Measurements from ENCODE around the gene XPNPEP1. TPM values are rescaled to one million over a fixed set of nuclear protein-coding genes. Genes with fewer than 3 reads are reported as not detected.
A peak's percentile ranks its signal among the peaks of the same experiment; 100 is the strongest.

Gene XPNPEP1
- total RNA-seq, 1 donor from 2014 or later, result 79.4 TPM

DNA sequence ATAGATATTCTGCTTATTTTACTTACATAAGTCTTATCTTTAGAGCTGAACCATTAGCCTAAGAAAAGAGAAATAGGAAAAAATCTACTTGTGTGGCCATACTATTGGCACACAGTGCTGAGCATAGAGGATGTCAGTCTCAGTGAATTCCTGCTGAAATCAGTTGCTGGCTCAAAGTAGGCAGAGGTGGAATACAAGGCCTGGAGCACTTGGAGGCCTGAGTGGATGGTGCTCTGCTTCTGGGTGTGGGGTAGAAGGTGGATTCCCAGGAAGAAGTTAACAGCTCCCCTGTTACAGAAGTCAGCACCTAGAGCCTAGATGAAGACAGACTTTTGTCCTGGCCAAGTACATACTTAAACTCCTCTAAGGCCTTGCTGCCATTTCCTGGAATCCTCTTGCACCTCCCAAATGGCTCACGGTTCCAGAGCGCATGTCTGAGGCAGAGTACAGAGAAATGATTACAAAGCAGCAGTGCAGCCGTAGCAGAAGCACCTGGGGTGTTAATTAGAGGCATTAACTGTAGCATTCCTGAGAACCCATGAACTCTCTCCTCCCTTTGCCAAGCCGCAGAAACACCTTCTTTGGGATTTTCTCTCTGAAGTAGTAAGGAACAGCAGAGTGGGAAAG is 18.0 kb upstream of the XPNPEP1 start:
- Mint-ChIP-seq H3K4me3 (ENCODE audit: low read depth) (no peak overlapping the region), H3K36me3 (ENCODE audit: low read depth) (no peaks in the 10 kb centered on the region), H3K27ac (no peak overlapping the region), H3K4me1 (ENCODE audit: low read depth) (peaks cover 2% of the 10 kb centered on the region), H3K9me3 (no peaks in the 10 kb centered on the region), H3K27me3 (ENCODE audit: low read depth) (peaks cover 13% of the 10 kb centered on the region)
- intact Hi-C loops (cut with micrococcal nuclease), result no loop called here
- DNase-seq (ENCODE audit: low spot score), result no peak

DNA sequence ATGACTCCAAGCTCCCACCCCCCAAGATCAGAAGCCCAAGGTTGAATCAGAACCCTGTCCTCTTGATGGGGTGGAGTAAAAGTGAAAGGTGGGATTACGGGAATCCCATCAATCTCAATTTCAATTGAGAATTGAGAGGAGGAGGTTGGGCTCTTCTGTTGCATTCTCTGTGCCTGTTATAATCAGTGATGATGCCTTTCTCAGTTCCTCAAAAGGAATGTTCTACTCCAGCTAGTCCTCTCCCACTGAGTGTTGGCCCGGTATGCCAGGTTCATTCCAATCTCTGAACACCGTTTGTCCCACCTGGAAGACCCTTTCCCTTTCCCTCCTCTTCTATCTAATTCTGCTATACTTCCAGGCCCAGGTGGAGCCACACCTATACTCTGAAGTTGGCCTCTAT is 17.2 kb upstream of the XPNPEP1 start:
- no peak overlapping the region for H3K4me3 Mint-ChIP-seq (ENCODE audit: low read depth)
- H3K36me3 Mint-ChIP-seq (ENCODE audit: low read depth), result no peaks in the 10 kb centered on the region
- DNase-seq (ENCODE audit: low spot score), result no peak
- no peaks in the 10 kb centered on the region for H3K9me3 Mint-ChIP-seq
- intact Hi-C loops (cut with micrococcal nuclease), result no loop called here
- H3K27me3 Mint-ChIP-seq (ENCODE audit: low read depth), result peaks cover 10% of the 10 kb centered on the region
- H3K4me1 Mint-ChIP-seq (ENCODE audit: low read depth), result peaks cover 1% of the 10 kb centered on the region
- H3K27ac Mint-ChIP-seq, result no peak overlapping the region

DNA sequence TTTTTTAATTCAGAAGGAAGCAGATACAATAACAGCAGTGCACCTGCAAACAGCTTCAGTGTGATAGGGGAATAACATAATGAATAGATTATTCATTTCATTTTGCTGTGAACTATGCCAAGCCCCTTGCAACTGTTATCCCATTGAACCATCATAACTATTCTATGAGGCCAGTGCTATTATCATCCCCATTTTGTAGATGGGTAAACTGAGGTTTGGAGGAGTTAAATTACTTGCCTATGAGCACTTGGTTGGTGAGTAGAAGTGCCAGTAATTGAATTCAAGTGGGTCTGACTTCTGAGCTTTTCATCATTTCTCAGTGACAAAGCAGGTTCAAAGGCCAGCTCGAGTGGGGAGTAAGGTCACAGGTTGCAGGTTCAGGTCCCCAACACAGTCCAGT is 16.8 kb upstream of the XPNPEP1 start:
- Mint-ChIP-seq H3K9me3 (no peaks in the 10 kb centered on the region), H3K36me3 (ENCODE audit: low read depth) (no peaks in the 10 kb centered on the region), H3K4me3 (ENCODE audit: low read depth) (no peak overlapping the region), H3K27me3 (ENCODE audit: low read depth) (peaks cover 8% of the 10 kb centered on the region), H3K4me1 (ENCODE audit: low read depth) (peaks cover 5% of the 10 kb centered on the region), H3K27ac (no peak overlapping the region)
- intact Hi-C loops (cut with micrococcal nuclease), result no loop called here
- no peak for DNase-seq (ENCODE audit: low spot score)

DNA sequence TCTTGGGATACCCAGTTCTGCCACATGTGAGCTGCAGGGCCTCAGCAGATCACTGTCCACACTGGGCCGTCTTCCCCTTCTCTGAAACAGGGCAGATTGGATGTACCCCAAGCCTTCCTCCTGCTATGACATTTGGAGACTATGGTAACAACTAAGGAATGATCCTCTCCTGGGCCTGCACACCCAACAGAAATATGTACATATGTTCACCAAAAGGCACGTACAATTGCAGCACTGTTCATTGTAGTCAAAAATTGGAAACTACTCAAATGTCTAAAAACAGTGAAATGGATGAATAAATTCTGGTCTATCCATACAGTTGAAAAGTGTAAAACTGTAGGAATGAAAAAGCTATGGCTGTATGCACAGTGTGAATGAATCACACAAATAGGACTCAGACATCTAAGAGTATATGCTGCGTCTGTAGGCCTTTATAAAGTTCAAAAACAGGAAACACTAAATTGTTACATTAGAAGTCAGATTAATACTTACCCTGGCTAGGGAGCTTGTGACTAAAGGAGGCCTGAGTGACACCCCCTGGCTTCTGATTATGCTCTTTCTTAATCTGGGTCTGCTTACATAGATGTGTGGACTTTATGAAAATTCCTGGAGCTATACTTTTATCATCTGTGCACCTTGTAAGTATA is 16.1 kb upstream of the XPNPEP1 start:
- Mint-ChIP-seq H3K9me3 (no peaks in the 10 kb centered on the region), H3K4me3 (ENCODE audit: low read depth) (no peak overlapping the region), H3K27ac (no peak overlapping the region), H3K36me3 (ENCODE audit: low read depth) (no peaks in the 10 kb centered on the region), H3K4me1 (ENCODE audit: low read depth) (peaks cover 12% of the 10 kb centered on the region), H3K27me3 (ENCODE audit: low read depth) (peaks cover 7% of the 10 kb centered on the region)
- no peak for DNase-seq (ENCODE audit: low spot score)
- intact Hi-C loops (cut with micrococcal nuclease), result no loop called here

DNA sequence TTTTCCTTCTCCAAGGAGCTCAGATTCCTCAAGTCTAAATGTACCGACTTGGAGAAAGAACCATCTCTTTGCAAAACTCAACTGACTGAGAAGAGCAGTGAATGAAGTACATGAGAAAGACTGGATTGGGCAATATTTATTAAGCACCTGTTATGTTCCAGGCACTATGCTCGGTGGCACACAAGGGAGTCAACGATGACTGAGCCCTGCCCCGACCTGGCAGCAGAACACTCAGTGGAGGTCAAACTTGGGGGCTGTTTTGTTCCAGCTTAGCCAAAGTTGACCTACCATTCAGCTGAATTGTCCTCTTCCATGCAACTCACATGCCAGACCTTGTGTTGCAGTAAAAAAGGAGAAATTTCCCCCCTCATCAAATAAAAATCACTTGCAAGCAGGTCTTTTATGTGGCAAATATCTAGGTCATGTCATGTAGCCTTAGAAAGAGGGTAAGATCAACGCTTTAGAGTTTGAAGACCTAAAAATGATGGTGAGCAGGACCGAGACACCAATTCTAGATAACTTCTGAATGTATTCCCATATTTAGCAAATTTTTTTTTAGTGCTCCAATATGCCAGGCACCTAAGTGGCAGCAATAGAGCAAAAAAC is 14.3 kb upstream of the XPNPEP1 start:
- no peak overlapping the region for H3K27ac Mint-ChIP-seq
- no peak overlapping the region for H3K4me3 Mint-ChIP-seq (ENCODE audit: low read depth)
- no peak for DNase-seq (ENCODE audit: low spot score)
- H3K4me1 Mint-ChIP-seq (ENCODE audit: low read depth), result peaks cover 20% of the 10 kb centered on the region
- no peaks in the 10 kb centered on the region for H3K9me3 Mint-ChIP-seq
- H3K36me3 Mint-ChIP-seq (ENCODE audit: low read depth), result no peaks in the 10 kb centered on the region
- peaks cover 5% of the 10 kb centered on the region for H3K27me3 Mint-ChIP-seq (ENCODE audit: low read depth)
- intact Hi-C loops (cut with micrococcal nuclease), result no loop called here

DNA sequence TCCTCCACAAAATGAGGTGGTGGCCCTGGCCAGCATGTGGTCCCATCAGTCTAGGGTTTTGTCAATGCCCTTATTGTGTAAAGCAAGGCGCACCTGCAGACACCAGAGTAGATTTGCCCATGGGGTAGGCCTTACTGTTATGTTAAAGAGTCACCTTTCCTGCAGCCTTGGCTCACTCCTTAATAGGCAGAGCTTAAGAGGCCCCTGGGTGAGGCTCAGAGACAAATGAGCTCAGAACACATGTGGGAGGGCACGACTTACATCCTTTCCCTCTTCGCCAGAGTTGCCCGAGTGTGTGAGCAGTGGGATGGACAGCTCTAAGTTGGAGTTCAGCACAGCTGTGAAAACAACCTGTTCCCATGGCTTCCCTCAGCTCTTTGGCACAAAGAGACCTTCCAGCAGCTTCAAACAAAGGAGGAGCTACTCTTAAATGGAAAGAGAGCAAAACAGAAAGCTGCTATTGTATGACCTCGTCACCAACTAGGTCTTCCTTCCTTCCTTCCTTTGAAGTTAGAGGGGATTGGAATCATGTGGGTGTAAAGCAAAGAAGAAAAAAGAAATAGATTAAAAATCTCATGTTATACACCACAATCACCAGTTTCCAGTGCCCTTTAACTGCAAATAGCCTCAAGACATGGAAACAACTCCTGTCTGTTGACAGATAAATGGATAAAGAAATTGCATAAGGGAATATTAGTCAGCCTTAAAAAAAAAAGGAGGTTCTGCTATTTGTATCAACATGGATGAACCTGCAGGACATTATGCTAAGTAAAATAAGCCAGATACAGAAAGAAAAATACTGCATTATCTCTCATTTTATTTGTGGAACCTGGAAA is 11.9 kb upstream of the XPNPEP1 start:
- Mint-ChIP-seq H3K36me3 (ENCODE audit: low read depth) (no peaks in the 10 kb centered on the region), H3K27ac (peak overlapping the region; percentile 82), H3K27me3 (ENCODE audit: low read depth) (peaks cover 11% of the 10 kb centered on the region), H3K4me3 (ENCODE audit: low read depth) (peak overlapping the region; percentile 49), H3K9me3 (no peaks in the 10 kb centered on the region), H3K4me1 (ENCODE audit: low read depth) (peaks cover 20% of the 10 kb centered on the region)
- intact Hi-C loops (cut with micrococcal nuclease), result loop anchor here (2.0 kb wide), 1 partner anchor 32 kb away; no protein-coding TSS in a partner anchor
- DNase-seq (ENCODE audit: low spot score), result no peak

DNA sequence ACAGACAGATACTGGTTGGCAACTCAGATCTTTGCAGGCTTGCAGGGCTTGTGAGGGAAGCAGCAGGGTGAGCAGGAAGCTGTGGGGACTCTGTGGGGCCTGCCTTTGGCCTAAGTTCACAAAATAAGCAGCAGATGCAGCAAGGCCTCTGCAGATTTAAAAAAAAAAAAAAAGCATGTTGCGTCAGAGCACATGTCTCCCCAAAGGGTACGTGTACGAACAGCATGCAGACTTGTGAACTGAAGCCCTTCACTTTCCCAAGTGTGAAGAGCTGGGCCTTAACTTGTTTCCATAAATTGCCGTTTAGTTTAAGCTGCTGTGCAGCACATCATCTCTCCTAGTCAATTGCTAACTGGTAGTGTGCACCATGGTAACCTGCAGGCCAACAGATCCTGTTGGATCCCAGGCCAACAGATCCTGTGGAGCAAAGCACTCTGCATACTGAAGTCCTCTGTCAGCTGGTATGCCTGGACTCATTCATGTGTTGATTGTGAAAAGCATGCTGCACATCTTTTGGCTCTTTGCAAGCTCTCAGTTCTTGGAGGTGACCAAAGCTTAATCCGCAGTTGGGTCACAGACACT is 10.8 kb upstream of the XPNPEP1 start:
- H3K36me3 Mint-ChIP-seq (ENCODE audit: low read depth), result no peaks in the 10 kb centered on the region
- no peak for DNase-seq (ENCODE audit: low spot score)
- H3K27ac Mint-ChIP-seq, result no peak overlapping the region
- H3K4me3 Mint-ChIP-seq (ENCODE audit: low read depth), result no peak overlapping the region
- H3K4me1 Mint-ChIP-seq (ENCODE audit: low read depth), result peaks cover 20% of the 10 kb centered on the region
- intact Hi-C loops (cut with micrococcal nuclease), result loop anchor here (2.0 kb wide), 1 partner anchor 31 kb away; no protein-coding TSS in a partner anchor
- peaks cover 17% of the 10 kb centered on the region for H3K27me3 Mint-ChIP-seq (ENCODE audit: low read depth)
- no peaks in the 10 kb centered on the region for H3K9me3 Mint-ChIP-seq

DNA sequence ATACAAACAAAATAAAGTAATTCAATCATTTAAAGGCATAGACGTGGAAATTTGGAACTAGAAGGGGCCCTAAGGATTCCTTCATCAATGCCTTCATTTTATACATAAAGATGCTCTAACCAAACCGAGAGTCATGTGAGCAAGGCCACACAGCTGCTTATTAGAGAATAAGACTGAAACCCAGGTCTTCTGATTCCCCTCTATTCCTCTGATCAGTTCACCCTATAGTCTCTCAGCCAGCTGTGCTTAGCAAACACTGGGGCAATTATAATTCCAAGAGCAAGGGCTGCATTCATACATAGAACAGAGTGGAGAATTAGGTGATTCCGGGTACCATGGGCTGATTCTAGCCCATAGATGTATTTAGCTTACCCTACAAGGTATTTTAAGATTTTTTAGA is 9.7 kb upstream of the XPNPEP1 start:
- H3K27me3 Mint-ChIP-seq (ENCODE audit: low read depth), result peaks cover 19% of the 10 kb centered on the region
- H3K27ac Mint-ChIP-seq, result no peak overlapping the region
- no peak overlapping the region for H3K4me3 Mint-ChIP-seq (ENCODE audit: low read depth)
- H3K4me1 Mint-ChIP-seq (ENCODE audit: low read depth), result peaks cover 20% of the 10 kb centered on the region
- intact Hi-C loops (cut with micrococcal nuclease), result no loop called here
- no peaks in the 10 kb centered on the region for H3K36me3 Mint-ChIP-seq (ENCODE audit: low read depth)
- no peaks in the 10 kb centered on the region for H3K9me3 Mint-ChIP-seq
- DNase-seq (ENCODE audit: low spot score), result no peak

DNA sequence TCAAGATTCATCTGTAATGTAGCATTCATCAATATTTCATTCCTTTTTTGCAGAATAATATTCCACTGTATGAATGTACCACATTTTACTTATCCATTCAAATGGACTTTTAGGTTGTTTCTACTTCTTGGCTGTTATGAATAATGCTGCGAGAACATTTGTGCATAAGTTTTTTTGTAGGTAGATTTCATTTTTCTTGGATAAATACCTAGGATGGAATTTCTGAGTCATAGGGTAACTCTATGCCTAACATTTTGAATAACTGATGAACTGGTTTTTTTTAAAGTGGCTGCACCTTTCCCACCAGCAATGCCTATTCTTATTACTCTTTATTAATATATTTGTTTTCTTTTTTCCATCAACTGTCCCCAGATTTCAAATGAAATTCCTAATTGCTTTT is 9.1 kb upstream of the XPNPEP1 start:
- Mint-ChIP-seq H3K27ac (no peak overlapping the region), H3K27me3 (ENCODE audit: low read depth) (peaks cover 20% of the 10 kb centered on the region), H3K4me1 (ENCODE audit: low read depth) (peaks cover 20% of the 10 kb centered on the region), H3K9me3 (no peaks in the 10 kb centered on the region), H3K4me3 (ENCODE audit: low read depth) (no peak overlapping the region), H3K36me3 (ENCODE audit: low read depth) (no peaks in the 10 kb centered on the region)
- no peak for DNase-seq (ENCODE audit: low spot score)
- intact Hi-C loops (cut with micrococcal nuclease), result no loop called here

DNA sequence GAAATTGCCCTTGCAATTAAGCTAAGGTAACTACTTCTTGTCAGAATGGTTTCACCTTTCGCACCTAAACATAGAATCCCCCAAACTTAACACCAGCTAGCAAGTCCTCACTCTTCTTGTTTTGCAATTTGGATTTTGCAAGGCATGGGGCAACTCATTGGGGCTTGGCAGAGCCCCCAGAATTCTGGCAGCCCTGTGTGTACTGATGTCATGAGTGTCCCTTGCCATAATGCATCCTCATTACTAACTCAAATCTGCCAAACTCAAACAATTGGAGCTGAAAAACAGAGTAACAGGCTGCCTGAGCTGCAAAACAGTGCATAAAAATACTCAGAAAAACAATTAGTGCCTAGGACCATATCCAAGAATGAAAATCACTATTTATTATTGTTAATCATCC is 7.9 kb upstream of the XPNPEP1 start:
- no peaks in the 10 kb centered on the region for H3K36me3 Mint-ChIP-seq (ENCODE audit: low read depth)
- intact Hi-C loops (cut with micrococcal nuclease), result no loop called here
- peaks cover 20% of the 10 kb centered on the region for H3K4me1 Mint-ChIP-seq (ENCODE audit: low read depth)
- no peak overlapping the region for H3K27ac Mint-ChIP-seq
- no peak overlapping the region for H3K4me3 Mint-ChIP-seq (ENCODE audit: low read depth)
- DNase-seq (ENCODE audit: low spot score), result no peak
- H3K9me3 Mint-ChIP-seq, result no peaks in the 10 kb centered on the region
- H3K27me3 Mint-ChIP-seq (ENCODE audit: low read depth), result peaks cover 21% of the 10 kb centered on the region

DNA sequence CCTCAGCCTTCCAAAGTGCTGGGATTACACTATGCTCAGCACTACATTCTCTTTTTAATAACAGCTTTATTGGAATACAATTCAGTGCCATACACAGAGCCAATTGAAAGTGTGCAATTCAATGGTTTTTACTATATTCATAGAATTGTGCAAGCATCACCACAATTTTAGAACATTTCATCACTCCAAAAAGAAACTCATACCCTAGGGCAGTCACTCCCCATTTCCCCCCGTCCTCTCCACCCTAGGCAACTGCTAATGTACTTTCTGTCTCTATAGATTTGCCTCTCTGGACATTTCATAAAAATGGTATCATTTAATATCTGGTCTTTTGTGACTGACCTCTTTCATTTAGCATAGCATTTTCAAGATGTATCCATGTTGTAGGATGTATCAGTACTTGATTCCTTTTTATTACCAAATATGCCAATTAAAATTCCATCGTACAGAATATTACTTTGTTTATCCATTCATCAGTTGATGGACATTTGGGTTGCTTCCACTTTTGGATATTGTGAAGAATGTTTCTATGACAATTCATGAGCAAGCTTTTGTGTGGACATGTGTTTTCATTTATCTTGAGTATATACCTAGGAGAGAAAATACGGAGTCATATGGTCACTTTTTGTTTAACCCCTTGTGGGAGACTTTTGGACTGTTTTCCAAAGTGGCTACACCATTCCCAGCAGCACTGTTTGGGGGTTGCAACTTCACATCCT is 6.3 kb upstream of the XPNPEP1 start:
- Mint-ChIP-seq H3K9me3 (no peaks in the 10 kb centered on the region), H3K4me3 (ENCODE audit: low read depth) (no peak overlapping the region), H3K36me3 (ENCODE audit: low read depth) (no peaks in the 10 kb centered on the region), H3K27ac (no peak overlapping the region), H3K4me1 (ENCODE audit: low read depth) (peaks cover 10% of the 10 kb centered on the region), H3K27me3 (ENCODE audit: low read depth) (peaks cover 24% of the 10 kb centered on the region)
- DNase-seq (ENCODE audit: low spot score), result no peak
- intact Hi-C loops (cut with micrococcal nuclease), result loop anchor here (10.0 kb wide), 1 partner anchor 635 kb away; the partner anchor contains the start of gene SMC3

DNA sequence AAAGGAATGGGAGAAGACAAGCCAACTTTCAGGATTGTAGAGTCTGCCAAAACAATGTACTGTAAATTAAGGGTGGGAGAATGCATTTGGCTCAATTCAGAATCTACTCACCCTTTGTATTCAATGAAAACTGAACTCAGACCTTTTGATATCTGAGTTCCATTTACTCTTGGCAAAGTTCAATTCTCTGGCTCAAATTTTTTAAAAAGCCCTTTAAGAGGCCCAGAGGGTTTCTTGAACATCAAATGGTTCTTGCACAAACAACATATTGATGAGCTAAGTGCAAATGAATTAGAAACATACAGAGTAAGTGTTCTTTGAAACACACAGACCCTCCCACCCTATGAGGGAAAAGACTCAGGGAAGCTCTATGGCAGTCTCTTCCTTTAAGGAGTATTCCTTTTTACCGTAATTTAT is 5.2 kb upstream of the XPNPEP1 start:
- Mint-ChIP-seq H3K27ac (no peak overlapping the region), H3K27me3 (ENCODE audit: low read depth) (peaks cover 24% of the 10 kb centered on the region), H3K4me3 (ENCODE audit: low read depth) (no peak overlapping the region), H3K36me3 (ENCODE audit: low read depth) (no peaks in the 10 kb centered on the region), H3K9me3 (no peaks in the 10 kb centered on the region), H3K4me1 (ENCODE audit: low read depth) (peaks cover 9% of the 10 kb centered on the region)
- intact Hi-C loops (cut with micrococcal nuclease), result loop anchor here (10.0 kb wide), 1 partner anchor 636 kb away; the partner anchor contains the start of gene SMC3
- no peak for DNase-seq (ENCODE audit: low spot score)

Measured in activated T-helper 2 cell treated with anti-CD3 and anti-CD28 coated beads, Interferon-gamma antibody, Interleukin-2, Interleukin-4, amounts not matched to agents 10 μg/mL and 5 μg/mL and 100 μg/mL, durations not matched to agents 14 hours and 24 hours and 36 hours (primary cell).